BLaER1 treated with 17β-estradiol and CSF1 and Interleukin-3, amounts not matched to agents 10 nM and 100 nM (cell line): ENCODE measurements around the gene MAFF.

ENCODE experiments used
- H3K27ac ChIP-seq, 11 experiments: shearing (Covaris generic); formaldehyde crosslinking; 2 replicates each; pipeline ENCODE4 v1.8.1; 2022
- H3K27me3 ChIP-seq, 11 experiments: shearing (Covaris generic); formaldehyde crosslinking; 2 replicates each; pipeline ENCODE4 v1.8.1; 2022
- H3K36me3 ChIP-seq, 11 experiments: shearing (Covaris generic); formaldehyde crosslinking; 2 replicates each; pipeline ENCODE4 v1.8.1; 2022
- H3K4me1 ChIP-seq, 10 experiments: shearing (Covaris generic); formaldehyde crosslinking; 2 replicates each; pipeline ENCODE4 v1.8.1; 2022
- H3K4me2 ChIP-seq, 11 experiments: shearing (Covaris generic); formaldehyde crosslinking; 2 replicates each; pipeline ENCODE4 v1.8.1; 2022
- H3K4me3 ChIP-seq, 10 experiments: shearing (Covaris generic); formaldehyde crosslinking; 2 replicates each; pipeline ENCODE4 v1.8.1; 2022
- H3K9ac ChIP-seq, 11 experiments: shearing (Covaris generic); formaldehyde crosslinking; 2 replicates each; pipeline ENCODE4 v1.8.1; 2022
- H3K9me3 ChIP-seq, 11 experiments: shearing (Covaris generic); formaldehyde crosslinking; replicated peaks in 1 of 11; 2 replicates each; pipeline ENCODE4 v1.8.1; 2022
- H4K20me1 ChIP-seq, 11 experiments: shearing (Covaris generic); formaldehyde crosslinking; 2 replicates each; pipeline ENCODE4 v1.8.1; 2022
- Cebpa-rat ChIP-seq, 11 experiments: shearing (Covaris generic); IDR thresholded peaks; 2 replicates each; pipeline ENCODE4 v1.8.1; 2022

MAFF gene

DNA sequence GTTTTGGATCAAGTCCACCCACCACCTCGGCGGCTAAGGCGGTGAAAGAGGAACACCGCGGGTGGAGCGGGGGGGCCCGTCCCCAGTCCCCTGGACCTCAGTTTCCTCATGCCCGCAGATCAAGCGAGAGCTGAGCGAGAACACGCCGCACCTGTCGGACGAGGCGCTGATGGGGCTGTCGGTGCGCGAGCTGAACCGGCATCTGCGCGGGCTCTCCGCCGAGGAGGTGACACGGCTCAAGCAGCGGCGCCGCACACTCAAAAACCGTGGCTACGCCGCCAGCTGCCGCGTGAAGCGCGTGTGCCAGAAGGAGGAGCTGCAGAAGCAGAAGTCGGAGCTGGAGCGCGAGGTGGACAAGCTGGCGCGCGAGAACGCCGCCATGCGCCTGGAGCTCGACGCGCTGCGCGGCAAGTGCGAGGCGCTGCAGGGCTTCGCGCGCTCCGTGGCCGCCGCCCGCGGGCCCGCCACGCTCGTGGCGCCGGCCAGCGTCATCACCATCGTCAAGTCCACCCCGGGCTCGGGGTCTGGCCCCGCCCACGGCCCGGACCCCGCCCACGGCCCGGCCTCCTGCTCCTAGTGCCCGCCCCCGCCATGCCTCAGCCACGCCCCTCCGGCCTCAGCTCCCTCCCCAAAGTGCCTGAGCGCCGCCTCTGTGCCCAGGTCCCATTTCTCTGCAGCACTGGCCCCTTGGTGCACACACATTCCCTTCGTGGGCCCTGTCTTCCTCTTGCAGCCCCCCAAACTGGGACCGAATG, 12.7 kb downstream of the MAFF start:
- Histone ChIP-seq H3K27me3 (no peaks in the 10 kb centered on the region), H3K4me3 (peak overlapping the region in 8 of 10 experiments; percentile 4 to 52 (median 32); a peak in 8 of 20 replicates), H3K9ac (peak overlapping the region in 10 of 11 experiments; percentile 11 to 44 (median 40); a peak in 10 of 22 replicates), H3K9me3 (no peaks in the 10 kb centered on the region), H4K20me1 (peaks cover 4 to 50% (median 14%) of the 10 kb centered on the region in 11 experiments; a peak in 12 of 22 replicates), H3K4me1 (peaks cover 31 to 99% (median 74%) of the 10 kb centered on the region in 10 experiments), H3K36me3 (peaks cover 0 to 49% (median 9%) of the 10 kb centered on the region in 11 experiments; a peak in 13 of 22 replicates), H3K4me2 (peak overlapping the region; percentile 66 to 92 (median 74)), H3K27ac (peak overlapping the region in 8 of 11 experiments; percentile 26 to 55 (median 37); a peak in 14 of 22 replicates)
- TF ChIP-seq Cebpa-rat (IDR thresholded peaks at IDR 0.05): no peak

GRCh38 chr22:38215156-38216038, 13.6 kb downstream of the MAFF start:
- Histone ChIP-seq H3K4me1 (peaks cover 41 to 99% (median 74%) of the 10 kb centered on the region in 10 experiments), H3K9ac (peak overlapping the region in 5 of 11 experiments; percentile 12 to 44 (median 38); a peak in 3 of 22 replicates), H3K27me3 (no peaks in the 10 kb centered on the region), H3K9me3 (no peaks in the 10 kb centered on the region), H3K27ac (no peak overlapping the region; a peak in 2 of 22 replicates), H4K20me1 (peaks cover 4 to 40% (median 10%) of the 10 kb centered on the region in 11 experiments; a peak in 12 of 22 replicates), H3K4me2 (peak overlapping the region; percentile 66 to 92 (median 74); a peak in 20 of 22 replicates), H3K4me3 (0 out of 20 replicates have a peak overlapping the region, but pooled peaks of 1 of the 10 experiments have one; percentile 52), H3K36me3 (peaks cover 0 to 45% (median 9%) of the 10 kb centered on the region in 11 experiments; a peak in 13 of 22 replicates)
- TF ChIP-seq Cebpa-rat (IDR thresholded peaks at IDR 0.05): no peak

DNA sequence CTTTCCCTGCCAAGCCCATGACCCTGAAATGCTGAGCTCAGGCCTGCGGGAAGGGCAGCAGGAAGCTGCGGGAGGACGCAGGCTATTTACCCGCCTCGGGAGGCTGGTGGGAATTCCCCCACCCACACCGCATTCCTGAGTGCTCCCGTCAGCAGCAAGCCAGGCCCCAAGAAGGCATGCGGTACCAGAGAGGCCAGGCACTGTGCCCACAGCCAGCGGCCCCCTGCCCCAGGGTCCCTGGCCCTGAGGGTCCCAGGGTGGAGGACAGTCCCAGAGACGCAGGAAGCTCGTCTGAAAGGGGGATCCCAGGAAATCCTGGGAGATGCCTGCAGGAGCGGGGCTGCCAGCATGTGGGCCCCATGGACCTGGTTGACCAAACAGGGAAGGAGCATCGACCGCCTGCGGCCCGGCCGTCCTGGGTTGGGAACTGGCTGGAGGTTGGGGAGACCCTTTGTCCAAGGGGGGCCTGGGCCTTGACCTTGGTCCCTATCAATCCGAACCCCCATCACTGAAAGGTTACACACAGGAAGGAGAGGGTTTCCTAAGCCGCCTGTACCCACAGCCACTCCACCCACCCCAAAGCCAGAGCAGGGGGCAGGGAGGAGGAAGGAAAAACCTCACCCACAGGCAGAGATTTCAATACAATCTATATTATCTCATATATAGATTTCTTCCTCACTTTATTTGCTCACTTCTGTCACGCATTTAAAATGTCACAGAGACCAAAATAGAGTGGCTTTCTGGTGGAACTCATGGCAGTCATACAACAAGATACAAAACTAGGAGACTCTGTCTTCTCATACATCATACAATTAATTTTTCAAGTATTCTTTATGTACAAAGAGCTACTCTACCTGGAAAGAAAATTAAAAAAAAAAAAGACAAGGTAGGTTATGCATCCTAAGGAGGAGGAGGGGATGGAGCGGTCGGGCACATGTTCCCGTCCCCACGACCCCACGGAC, 17.1 kb downstream of the MAFF start:
- Histone ChIP-seq H3K4me1 (peaks cover 64 to 99% (median 86%) of the 10 kb centered on the region in 10 experiments), H3K36me3 (peaks cover 7 to 42% (median 19%) of the 10 kb centered on the region in 11 experiments; a peak in 16 of 22 replicates), H3K4me3 (peak overlapping the region in 2 of 10 experiments; percentile 17 to 39; a peak in 4 of 20 replicates), H3K27ac (peak overlapping the region; percentile 44 to 93 (median 69); a peak in 21 of 22 replicates), H3K9me3 (no peaks in the 10 kb centered on the region), H3K4me2 (peak overlapping the region; percentile 56 to 98 (median 82)), H3K9ac (peak overlapping the region; percentile 38 to 78 (median 56); a peak in 19 of 22 replicates), H3K27me3 (no peaks in the 10 kb centered on the region), H4K20me1 (peaks cover 0 to 25% (median 2%) of the 10 kb centered on the region in 11 experiments; a peak in 10 of 22 replicates)
- TF ChIP-seq Cebpa-rat (IDR thresholded peaks at IDR 0.05): no peak

DNA sequence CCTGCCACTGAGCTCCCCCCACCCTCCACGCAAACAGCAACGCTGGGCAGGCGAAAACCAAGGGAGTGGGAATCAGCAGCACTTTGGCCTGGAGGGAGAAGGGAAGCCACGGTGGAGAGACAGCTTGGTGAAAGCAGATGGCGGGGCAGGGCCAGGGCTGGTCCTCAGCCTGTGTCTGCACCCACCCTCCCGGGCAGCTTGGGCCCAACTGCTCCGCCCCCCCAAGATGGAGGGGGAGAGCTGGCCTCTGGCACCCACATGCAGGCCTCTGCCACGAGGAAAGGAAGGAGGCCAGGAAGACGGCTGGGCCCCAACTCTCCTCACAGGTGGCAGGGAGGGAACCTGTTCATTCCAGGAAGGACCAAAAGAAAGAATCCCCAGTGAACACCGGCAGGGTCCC, 17.8 kb downstream of the MAFF start:
- Histone ChIP-seq H3K27me3 (no peaks in the 10 kb centered on the region), H3K4me2 (peak overlapping the region; percentile 56 to 98 (median 82)), H3K9me3 (no peaks in the 10 kb centered on the region), H3K4me1 (peaks cover 67 to 99% (median 84%) of the 10 kb centered on the region in 10 experiments), H3K27ac (peak overlapping the region; percentile 44 to 93 (median 69)), H3K9ac (peak overlapping the region; percentile 38 to 78 (median 56); a peak in 20 of 22 replicates), H4K20me1 (peaks cover 0 to 21% (median 0%) of the 10 kb centered on the region in 11 experiments; a peak in 4 of 22 replicates), H3K36me3 (peaks cover 7 to 39% (median 22%) of the 10 kb centered on the region in 11 experiments; a peak in 18 of 22 replicates), H3K4me3 (peak overlapping the region in 3 of 10 experiments; percentile 17 to 39 (median 27); a peak in 3 of 20 replicates)
- no peak for TF ChIP-seq Cebpa-rat (IDR thresholded peaks at IDR 0.05)

- peaks cover 72 to 99% (median 84%) of the 10 kb centered on the region in 10 experiments for H3K4me1 ChIP-seq
- no peaks in the 10 kb centered on the region for H3K27me3 ChIP-seq
- no peak for TF ChIP-seq Cebpa-rat (IDR thresholded peaks at IDR 0.05)
- peaks cover 7 to 39% (median 23%) of the 10 kb centered on the region in 11 experiments; a peak in 21 of 22 replicates for H3K36me3 ChIP-seq
- peak overlapping the region; percentile 56 to 98 (median 82) for H3K4me2 ChIP-seq
- peak overlapping the region; percentile 44 to 93 (median 69) for H3K27ac ChIP-seq
- no peak overlapping the region; a peak in 1 of 20 replicates for H3K4me3 ChIP-seq
- peak overlapping the region; percentile 38 to 78 (median 56); a peak in 16 of 22 replicates for H3K9ac ChIP-seq
- H3K9me3 ChIP-seq: no peaks in the 10 kb centered on the region
- peaks cover 0 to 21% (median 0%) of the 10 kb centered on the region in 11 experiments; a peak in 4 of 22 replicates for H4K20me1 ChIP-seq
These were observed 18.4 kb downstream of the MAFF start for GRCh38 chr22:38220163-38220562.

DNA sequence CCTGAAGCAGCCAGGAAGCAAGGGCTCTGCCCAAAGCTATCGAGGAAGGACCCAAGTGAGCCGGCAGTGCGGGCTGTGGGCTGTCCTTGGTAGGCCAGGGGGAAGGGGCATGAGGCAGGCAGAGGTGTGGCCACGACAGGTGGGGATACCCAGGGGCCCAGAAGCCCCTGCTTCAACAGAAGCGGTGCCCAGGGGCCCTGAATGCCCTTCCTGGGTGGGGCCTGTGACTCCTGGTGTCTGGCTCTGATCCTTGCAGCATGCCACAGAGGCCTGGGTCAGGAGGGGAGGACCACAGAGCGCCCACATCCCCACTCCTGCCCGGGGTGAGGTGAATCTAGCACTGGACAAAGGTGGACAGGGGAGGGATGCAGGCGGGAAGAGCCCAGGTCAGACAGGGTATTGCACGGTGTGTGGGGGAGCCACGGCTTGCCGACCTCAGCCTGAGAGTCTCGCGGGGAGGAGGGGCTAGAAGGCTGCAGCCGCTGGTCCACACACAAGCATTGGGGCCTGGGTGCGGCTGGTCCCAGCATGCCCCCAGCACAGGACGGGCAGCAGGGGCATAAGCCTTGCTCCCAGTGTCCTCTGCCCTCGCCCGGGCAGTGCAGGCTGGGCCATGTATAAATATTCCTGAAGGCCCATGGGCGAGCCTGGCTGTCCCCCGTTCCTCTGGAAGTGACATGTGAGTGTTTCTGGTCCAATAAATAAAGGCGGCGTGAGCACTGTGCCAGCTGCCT, 19.0 kb downstream of the MAFF start:
- no peaks in the 10 kb centered on the region for H3K27me3 ChIP-seq
- peaks cover 73 to 94% (median 83%) of the 10 kb centered on the region in 10 experiments for H3K4me1 ChIP-seq
- H3K27ac ChIP-seq: peak overlapping the region; percentile 28 to 93 (median 69); a peak in 19 of 22 replicates
- peaks cover 0 to 21% (median 0%) of the 10 kb centered on the region in 11 experiments; a peak in 4 of 22 replicates for H4K20me1 ChIP-seq
- peaks cover 7 to 39% (median 28%) of the 10 kb centered on the region in 11 experiments; a peak in 20 of 22 replicates for H3K36me3 ChIP-seq
- peak overlapping the region in 10 of 11 experiments; percentile 22 to 78 (median 56); a peak in 14 of 22 replicates for H3K9ac ChIP-seq
- no peak for TF ChIP-seq Cebpa-rat (IDR thresholded peaks at IDR 0.05)
- H3K9me3 ChIP-seq: no peaks in the 10 kb centered on the region
- H3K4me3 ChIP-seq: no peak overlapping the region; a peak in 1 of 20 replicates
- peak overlapping the region; percentile 56 to 98 (median 82); a peak in 21 of 22 replicates for H3K4me2 ChIP-seq
